WI38 (cell line): Measurements from ENCODE around the gene NSUN7.

Experiments used
- H3K4me3 ChIP-seq: 2 replicates; pipeline ENCODE4 v1.5.1; 2011; ENCODE audit warnings: low read depth, mild to moderate bottlenecking, control low read depth, low read length
- CTCF ChIP-seq: IDR thresholded peaks from 2 replicates; pipeline ENCODE4 v1.5.1; 2012; ENCODE audit warnings: low read depth, mild to moderate bottlenecking, control low read depth, low read length

The NSUN7 gene

GRCh38 chr4:40736910-40737309 is 12.8 kb upstream of the NSUN7 start:
- no peak overlapping the region for H3K4me3 ChIP-seq
- no peak for TF ChIP-seq CTCF

GRCh38 chr4:40737879-40738278 is 11.9 kb upstream of the NSUN7 start:
- TF ChIP-seq CTCF: no peak
- H3K4me3 ChIP-seq: no peak overlapping the region

- no peak for TF ChIP-seq CTCF
- no peak overlapping the region for H3K4me3 ChIP-seq
These were observed 10.4 kb upstream of the NSUN7 start for GRCh38 chr4:40739347-40739746.

- H3K4me3 ChIP-seq: no peak overlapping the region
- TF ChIP-seq CTCF: no peak
These were observed 5.5 kb upstream of the NSUN7 start for GRCh38 chr4:40744218-40744617.

- no peak for TF ChIP-seq CTCF
- H3K4me3 ChIP-seq: no peak overlapping the region
These were observed 4.3 kb upstream of the NSUN7 start for GRCh38 chr4:40745285-40745984.

- H3K4me3 ChIP-seq: no peak overlapping the region
- no peak for TF ChIP-seq CTCF
These were observed 2.4 kb upstream of the NSUN7 start for GRCh38 chr4:40747207-40747835.

GRCh38 chr4:40750461-40751258 is 905 bp downstream of the NSUN7 start:
- H3K4me3 ChIP-seq: peak overlapping the region; percentile 27
- no peak for TF ChIP-seq CTCF
